Testis (tissue), 3 donors: ENCODE measurements around the gene CACNA1S. TPM values are rescaled to one million over a fixed set of nuclear protein-coding genes. Genes with fewer than 3 reads are reported as not detected.

Experiments
- DNase-seq: peaks from one replicate; pipeline ENCODE4 v3.0.0-alpha.2; 2019
- H3K27ac ChIP-seq, 2 donors: fragments of 200-600 bp; sonication (generic); one replicate each; pipeline ENCODE4 v1.5.1; 2019
- H3K27me3 ChIP-seq: fragments of 200-600 bp; sonication (generic); one replicate; pipeline ENCODE4 v1.5.1; 2019
- H3K36me3 ChIP-seq: fragments of 200-600 bp; sonication (generic); one replicate; pipeline ENCODE4 v1.5.1; 2017; ENCODE audit warnings: low read depth; ENCODE audit errors: missing control alignments
- H3K4me1 ChIP-seq: fragments of 200-600 bp; sonication (generic); one replicate; pipeline ENCODE4 v1.5.1; 2019
- H3K4me3 ChIP-seq, 2 donors: fragments of 200-600 bp; sonication (generic); one replicate each; pipeline ENCODE4 v1.5.1; 2017 to 2019
- H3K9me3 ChIP-seq: fragments of 200-600 bp; sonication (generic); one replicate; pipeline ENCODE4 v1.5.1; 2017
- POLR2A ChIP-seq: fragments of 450-650 bp; IDR thresholded peaks from one replicate; pipeline ENCODE4 v1.6.1; 2017; ENCODE audit warnings: antibody characterized with exemption, mild to moderate bottlenecking, moderate library complexity
- WGBS, 2 donors: methylation state at CpG; one replicate each; pipeline ENCODE4 v1.1.5; 2018; 5-methylcytosine and 5-hydroxymethylcytosine counted together
- intact Hi-C: fragments of 100-400 bp; cut with DNase I; formaldehyde crosslinking; loops from one replicate; pipeline ENCODE4 v1.15.1; 2023; ENCODE audit warnings: low total_unique reads
- polyA plus RNA-seq: library from polyadenylated mRNA; stranded (reverse); fragments of 350-450 nt; fragmentation: Illumina TruSeq; extraction: RNeasy Lipid Tissue Mini Kit (QIAGEN cat#74804); gene quantifications from one replicate; pipeline ENCODE4 v1.2.3, GENCODE V29; 2014; ENCODE audit warnings: low read depth, low replicate concordance; ENCODE audit not compliant: insufficient read depth
- total RNA-seq, 2 donors: library from RNA; depleted of rRNA; stranded (reverse); fragments of >200 nt; gene quantifications; one replicate each; pipeline ENCODE4 v1.2.3, GENCODE V29; 2016
- TF ChIP-seq, protein P1 (sequence below), 3 experiments: fragments of 450-650 bp in 2 of 3; fragments of 200-600 bp in 1 of 3; sonication (generic) in 1 of 3; IDR thresholded peaks; one replicate each; pipeline ENCODE4 v1.5.1; 2016 to 2019; ENCODE audit warnings: antibody characterized with exemption in 3 of 3, mild to moderate bottlenecking in 2 of 3, moderate library complexity in 1 of 3

Gene CACNA1S
- total and polyA plus RNA-seq, 3 donors from 2014 or later, result 0.08 to 0.87 (median 0.12) TPM

DNA sequence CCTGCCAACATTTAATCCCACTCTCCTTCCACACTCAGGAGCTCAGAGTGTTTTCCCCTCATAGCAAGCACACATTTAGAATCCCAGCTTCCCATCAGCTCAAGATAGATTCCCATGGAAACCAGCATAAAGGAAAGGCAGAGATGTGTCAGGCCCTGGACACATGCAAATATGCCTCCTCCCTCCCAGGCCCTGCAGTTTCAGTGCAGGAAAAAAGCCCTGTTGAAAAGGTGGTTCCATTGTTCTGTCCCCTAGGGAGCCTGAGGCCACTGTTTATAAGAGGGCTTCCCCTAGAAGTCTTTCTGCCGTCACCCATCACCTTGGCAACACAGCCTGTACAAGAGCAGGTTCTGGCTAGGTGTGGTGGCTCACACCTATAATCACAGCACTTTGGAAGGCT lies 3.6 kb downstream of the CACNA1S start:
- Histone ChIP-seq H3K9me3 (no peaks in the 10 kb centered on the region), H3K4me1 (no peaks in the 10 kb centered on the region), H3K27ac (no peak overlapping the region), H3K4me3 (no peak overlapping the region), H3K36me3 (no peaks in the 10 kb centered on the region), H3K27me3 (no peaks in the 10 kb centered on the region)
- no peak for TF ChIP-seq POLR2A
- TF ChIP-seq, protein P1, sequence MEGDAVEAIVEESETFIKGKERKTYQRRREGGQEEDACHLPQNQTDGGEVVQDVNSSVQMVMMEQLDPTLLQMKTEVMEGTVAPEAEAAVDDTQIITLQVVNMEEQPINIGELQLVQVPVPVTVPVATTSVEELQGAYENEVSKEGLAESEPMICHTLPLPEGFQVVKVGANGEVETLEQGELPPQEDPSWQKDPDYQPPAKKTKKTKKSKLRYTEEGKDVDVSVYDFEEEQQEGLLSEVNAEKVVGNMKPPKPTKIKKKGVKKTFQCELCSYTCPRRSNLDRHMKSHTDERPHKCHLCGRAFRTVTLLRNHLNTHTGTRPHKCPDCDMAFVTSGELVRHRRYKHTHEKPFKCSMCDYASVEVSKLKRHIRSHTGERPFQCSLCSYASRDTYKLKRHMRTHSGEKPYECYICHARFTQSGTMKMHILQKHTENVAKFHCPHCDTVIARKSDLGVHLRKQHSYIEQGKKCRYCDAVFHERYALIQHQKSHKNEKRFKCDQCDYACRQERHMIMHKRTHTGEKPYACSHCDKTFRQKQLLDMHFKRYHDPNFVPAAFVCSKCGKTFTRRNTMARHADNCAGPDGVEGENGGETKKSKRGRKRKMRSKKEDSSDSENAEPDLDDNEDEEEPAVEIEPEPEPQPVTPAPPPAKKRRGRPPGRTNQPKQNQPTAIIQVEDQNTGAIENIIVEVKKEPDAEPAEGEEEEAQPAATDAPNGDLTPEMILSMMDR (IDR thresholded peaks at IDR 0.05), result no peak
- no peak for DNase-seq
- intact Hi-C loops, result no loop called here
- 100% methylated on average over 1 of the region's 1 CpG for WGBS, 2 donors

GRCh38 chr1:201105688-201106087 lies 6.5 kb downstream of the CACNA1S start:
- Histone ChIP-seq H3K27ac (no peak overlapping the region), H3K4me1 (no peaks in the 10 kb centered on the region), H3K36me3 (no peaks in the 10 kb centered on the region), H3K9me3 (no peaks in the 10 kb centered on the region), H3K27me3 (no peaks in the 10 kb centered on the region), H3K4me3 (no peak overlapping the region)
- intact Hi-C loops, result no loop called here
- WGBS, 2 donors, result 80 to 98% methylated on average over 4 to 5 of the region's 5 CpGs
- no peak for TF ChIP-seq POLR2A
- TF ChIP-seq, protein P1 (IDR thresholded peaks at IDR 0.05), result no peak
- DNase-seq, result no peak

DNA sequence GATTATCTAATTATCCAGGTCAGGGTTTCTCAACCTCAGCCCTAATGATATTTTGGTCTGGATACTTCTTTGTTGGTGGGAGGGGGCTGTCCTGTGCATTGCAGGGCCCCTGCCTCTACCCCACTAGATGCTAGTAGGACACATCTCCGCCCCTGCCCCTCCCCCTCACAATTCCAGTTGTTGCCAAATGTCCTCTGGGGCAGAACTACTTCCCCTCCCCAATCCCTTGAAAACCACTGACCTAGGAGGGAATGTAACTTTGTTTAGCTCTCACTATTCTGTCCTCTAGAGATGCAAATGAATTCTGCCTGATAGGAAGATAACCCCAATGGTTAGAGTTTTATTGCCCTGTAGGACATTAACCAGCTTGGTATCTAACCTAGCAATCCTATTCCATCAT lies 8.1 kb downstream of the CACNA1S start:
- Histone ChIP-seq H3K4me3 (no peak overlapping the region), H3K27me3 (no peaks in the 10 kb centered on the region), H3K4me1 (no peaks in the 10 kb centered on the region), H3K9me3 (no peaks in the 10 kb centered on the region), H3K27ac (no peak overlapping the region), H3K36me3 (no peaks in the 10 kb centered on the region)
- no peak for DNase-seq
- TF ChIP-seq, protein P1 (IDR thresholded peaks at IDR 0.05), result no peak
- no peak for TF ChIP-seq POLR2A
- 70 to 75% methylated on average over 1 of the region's 1 CpG for WGBS, 2 donors
- intact Hi-C loops, result no loop called here

- Histone ChIP-seq H3K9me3 (no peaks in the 10 kb centered on the region), H3K27me3 (no peaks in the 10 kb centered on the region), H3K27ac (no peak overlapping the region), H3K4me1 (no peaks in the 10 kb centered on the region), H3K4me3 (no peak overlapping the region), H3K36me3 (no peaks in the 10 kb centered on the region)
- TF ChIP-seq, protein P1 (IDR thresholded peaks at IDR 0.05), result no peak
- no peak for TF ChIP-seq POLR2A
- no peak for DNase-seq
- intact Hi-C loops, result no loop called here
- 85 to 93% methylated on average over 7 to 9 of the region's 9 CpGs for WGBS, 2 donors
Observed at GRCh38 chr1:201103666-201104065, 8.6 kb downstream of the CACNA1S start.

DNA sequence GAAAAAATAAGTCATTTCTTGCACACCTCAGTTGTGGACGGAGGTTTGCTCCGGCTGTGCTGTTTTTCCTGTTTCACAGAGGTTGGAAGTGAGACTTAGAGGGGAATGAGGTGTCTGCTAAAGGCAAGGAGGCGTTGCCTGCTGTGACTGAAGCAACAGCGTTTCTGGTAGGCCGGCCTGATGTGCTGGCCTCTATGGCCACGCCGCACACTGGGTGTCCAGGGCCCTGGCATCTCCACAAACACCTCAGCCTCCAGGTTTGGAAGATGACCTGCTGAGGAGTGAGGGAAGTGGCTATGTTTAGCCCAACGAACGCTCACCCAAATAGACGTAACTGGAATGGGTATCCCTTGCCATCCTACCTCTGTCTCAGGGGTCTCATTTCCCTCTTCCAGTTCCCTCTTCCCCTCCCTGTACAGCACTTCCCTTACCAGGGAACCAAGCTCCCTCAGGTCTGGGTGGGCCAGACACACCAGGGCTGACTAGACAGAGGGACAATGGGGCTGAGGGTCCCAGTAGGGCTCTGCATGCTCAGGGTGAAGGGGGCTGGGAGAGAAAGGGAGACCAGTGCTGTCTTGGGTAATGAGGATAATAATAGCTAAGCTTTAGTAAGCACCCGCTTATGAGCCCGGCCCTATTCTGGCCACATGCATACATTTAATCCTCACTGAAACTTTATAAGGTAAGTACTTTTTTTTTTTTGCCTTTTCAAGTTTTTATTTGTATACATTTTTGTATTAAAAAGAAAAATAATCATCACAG lies 11.9 kb downstream of the CACNA1S start:
- Histone ChIP-seq H3K9me3 (no peaks in the 10 kb centered on the region), H3K36me3 (no peaks in the 10 kb centered on the region), H3K27ac (no peak overlapping the region), H3K4me1 (no peaks in the 10 kb centered on the region), H3K4me3 (no peak overlapping the region), H3K27me3 (no peaks in the 10 kb centered on the region)
- TF ChIP-seq, protein P1 (IDR thresholded peaks at IDR 0.05), result no peak
- no peak for TF ChIP-seq POLR2A
- 95 to 97% methylated on average over 12 of the region's 12 CpGs for WGBS, 2 donors
- intact Hi-C loops, result no loop called here
- no peak for DNase-seq
